GM21390 (cell line): ENCODE measurements around the gene OSBPL5.

Experiments
- ATAC-seq: cut with Tn5 transposase; IDR thresholded peaks from one replicate; pipeline ENCODE4 v1.9.1; 2021; ENCODE audit not compliant: unreplicated experiment

The OSBPL5 gene

DNA sequence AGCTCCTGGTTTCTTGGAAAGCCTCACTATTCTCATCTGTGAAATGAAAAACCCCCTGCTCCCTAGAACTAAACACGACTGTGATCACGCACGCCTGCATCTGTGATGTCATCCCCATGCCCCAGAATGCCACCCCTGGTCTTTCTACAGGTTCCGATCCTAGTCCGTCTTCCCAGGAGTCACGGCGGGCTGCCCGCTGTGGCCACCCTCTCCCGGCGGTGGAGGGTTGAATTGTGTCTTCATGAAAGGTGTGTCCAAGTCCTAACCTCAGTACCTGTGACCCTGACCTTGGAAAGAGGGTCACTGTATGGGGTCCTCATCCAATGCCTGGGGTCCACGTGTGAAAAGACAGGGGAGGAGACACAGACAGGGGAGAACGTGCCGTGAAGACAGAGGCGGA, 14.4 kb downstream of the OSBPL5 start:
- no peak for ATAC-seq

DNA sequence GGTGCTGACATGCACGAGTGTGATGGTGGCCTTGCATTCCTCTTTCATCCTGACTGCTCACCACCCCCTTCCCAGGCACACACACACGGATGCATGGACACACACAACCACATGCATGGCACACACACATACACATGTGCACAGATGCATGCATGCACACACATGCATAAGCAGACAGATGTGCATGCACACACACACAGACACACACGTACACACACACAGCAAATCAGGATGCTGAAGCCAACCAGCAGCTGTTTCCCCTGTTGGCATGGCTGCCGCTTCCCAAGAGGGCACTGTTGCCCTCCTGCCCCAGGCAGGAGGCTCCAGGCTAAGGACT, 15.3 kb downstream of the OSBPL5 start:
- no peak for ATAC-seq

DNA sequence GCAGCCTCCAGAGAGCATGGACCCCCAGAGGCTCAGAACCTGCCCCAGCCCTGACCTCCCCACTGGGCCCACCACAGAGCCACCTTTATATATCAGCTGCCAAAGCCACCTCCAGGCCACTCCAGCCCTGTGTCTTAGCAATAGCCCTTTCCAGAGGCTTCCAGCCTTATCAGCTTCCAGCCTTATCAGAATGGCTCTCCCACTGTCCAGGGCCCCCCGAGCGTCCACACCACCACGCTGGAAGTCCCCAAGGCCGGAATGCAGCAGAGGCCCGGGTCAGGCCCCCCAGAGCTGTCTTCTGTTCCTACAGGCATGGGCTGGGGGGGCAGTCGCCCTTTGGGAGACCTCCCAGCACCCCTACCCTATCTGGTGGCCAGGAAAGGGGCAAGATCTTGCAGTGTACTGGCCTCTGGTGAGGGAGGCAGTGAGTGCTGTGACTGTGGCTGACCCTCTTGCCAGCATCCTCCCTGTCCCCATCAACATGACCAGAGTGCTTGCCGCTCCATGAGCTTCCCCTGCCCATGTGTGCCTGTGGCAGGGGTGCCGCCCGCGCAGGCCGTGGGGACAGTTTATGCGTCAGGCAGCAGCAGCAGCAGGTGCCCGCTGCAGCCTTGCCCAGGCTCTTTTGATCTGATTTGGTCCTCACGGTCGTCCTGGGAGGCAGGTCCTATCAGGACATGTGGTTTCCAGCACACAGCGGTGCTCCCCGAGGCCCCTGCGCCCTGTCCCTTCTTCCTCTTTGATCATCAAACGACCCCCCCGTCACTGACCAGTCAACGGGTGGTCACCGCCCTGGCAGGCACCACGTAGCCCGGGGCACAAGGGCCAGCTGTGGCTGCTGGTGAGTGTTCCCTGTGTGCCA, 15.9 kb downstream of the OSBPL5 start:
- no peak for ATAC-seq

DNA sequence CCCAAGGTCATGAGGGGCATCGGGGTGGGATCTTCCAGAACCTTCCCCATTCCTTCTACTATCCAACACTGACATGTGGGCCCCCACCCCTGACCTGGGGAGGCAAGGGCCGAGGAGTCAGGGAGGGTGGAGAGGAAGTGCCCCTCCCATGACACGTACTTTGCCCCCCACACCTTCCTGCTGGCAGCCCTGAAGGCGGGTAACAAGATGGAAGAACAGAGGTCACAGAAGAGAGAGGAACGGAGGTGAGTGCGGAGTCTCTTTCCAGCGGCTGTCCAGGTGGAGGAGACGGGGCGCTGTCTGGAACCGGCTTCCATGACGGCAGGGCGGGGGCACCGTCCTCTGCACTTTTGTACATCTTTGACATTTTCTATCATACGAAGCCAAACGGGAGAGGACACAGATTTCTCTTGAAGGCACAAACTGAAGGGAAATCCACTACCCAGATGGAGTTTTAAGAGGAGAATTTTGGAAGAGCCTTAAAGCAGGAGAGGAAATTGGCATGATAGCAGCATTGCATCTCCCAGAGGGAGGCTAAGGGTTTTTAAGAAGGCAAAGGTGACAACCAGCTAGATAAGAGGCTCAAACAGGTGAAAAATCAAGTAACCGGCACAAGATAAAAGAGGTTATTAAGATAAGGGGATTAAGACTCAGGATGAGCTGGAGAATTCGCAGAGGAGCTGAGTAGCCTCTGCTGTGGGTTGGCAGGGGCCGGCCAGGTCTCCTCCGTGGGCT, 16.7 kb downstream of the OSBPL5 start:
- no peak for ATAC-seq

DNA sequence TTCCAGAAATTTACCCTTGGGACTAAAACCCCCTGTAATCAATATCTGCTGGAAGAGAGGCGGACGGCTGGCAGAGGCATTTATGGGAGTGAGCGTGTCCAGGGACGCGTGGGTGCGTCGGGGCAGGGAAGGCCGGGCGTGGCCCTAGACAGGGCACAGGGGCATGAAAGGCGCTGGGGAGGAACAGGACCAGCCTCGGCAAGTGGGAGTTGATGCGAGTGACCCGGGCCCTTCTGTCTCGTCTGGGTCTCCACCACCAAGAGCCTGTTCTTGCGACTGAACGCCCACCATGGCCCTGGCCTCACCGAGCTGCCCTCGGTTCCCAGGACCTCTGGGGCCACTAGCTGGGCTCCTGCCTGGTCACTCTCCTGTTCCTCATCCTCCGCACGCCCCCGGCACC, 17.5 kb downstream of the OSBPL5 start:
- no peak for ATAC-seq

DNA sequence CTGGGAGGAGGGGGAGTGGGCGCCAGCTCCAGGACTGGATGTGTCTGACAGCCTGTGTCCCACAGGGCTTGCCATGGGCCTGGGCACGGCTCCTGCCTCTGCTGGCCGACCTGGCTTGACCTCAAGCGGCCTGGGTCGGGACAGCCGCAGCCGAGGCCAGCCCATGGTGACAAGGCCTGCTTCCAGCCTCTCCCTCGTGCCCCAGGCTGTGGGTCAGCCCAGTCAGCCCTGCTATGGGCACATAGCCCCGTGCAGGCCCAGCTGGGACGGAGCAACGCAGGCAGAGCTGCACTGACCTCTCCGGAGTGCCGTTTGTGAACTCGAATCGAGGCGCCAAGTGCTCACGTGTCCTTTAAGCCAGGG, 17.9 kb downstream of the OSBPL5 start:
- no peak for ATAC-seq

DNA sequence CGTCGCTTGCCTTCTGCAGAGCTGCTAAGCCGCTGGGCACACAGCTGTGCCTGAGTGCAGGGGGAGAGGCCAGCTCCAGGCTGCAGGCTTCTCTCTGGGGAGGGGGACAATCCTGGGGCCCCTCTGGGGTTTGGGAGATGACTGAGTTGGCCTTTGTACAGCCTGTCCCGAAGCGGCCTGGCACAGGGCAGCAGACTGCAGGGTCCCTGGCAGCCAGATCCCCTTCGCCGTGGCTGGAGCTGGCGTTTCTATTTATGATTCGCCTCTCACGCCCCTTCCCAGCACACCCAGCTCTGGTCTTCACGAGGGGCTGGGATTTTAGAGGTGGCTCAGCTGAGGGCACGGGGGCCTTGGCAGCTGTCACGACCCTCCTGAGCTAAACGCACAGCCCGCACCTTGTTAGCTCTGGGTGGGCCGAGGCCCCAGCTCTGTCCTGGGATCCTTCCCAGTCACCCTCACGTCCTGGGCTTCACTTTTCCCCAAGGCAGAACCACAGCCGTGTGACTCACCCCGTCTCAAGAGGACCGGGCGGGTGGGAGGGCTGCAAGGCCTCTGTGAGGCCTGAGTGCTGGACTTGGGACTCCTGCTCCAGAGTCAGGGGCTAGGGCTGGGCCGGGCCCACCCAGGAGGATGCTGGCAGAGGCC, 18.4 kb downstream of the OSBPL5 start:
- no peak for ATAC-seq

DNA sequence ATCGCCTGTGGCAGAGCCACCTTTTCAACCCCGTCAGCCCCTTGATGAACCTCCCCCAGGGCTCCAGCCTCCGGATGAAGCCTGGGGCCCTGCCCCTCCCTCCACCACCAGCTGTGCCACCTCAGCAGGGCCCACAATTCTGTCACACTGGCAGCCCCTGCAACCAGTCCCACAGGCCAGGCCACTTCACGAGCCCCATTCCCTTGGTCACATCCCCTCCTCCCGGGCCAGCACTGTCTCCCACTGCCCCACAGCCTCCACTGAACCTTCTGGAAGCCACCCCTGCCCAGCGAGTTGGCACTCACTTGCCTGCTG, 19.9 kb downstream of the OSBPL5 start:
- no peak for ATAC-seq

DNA sequence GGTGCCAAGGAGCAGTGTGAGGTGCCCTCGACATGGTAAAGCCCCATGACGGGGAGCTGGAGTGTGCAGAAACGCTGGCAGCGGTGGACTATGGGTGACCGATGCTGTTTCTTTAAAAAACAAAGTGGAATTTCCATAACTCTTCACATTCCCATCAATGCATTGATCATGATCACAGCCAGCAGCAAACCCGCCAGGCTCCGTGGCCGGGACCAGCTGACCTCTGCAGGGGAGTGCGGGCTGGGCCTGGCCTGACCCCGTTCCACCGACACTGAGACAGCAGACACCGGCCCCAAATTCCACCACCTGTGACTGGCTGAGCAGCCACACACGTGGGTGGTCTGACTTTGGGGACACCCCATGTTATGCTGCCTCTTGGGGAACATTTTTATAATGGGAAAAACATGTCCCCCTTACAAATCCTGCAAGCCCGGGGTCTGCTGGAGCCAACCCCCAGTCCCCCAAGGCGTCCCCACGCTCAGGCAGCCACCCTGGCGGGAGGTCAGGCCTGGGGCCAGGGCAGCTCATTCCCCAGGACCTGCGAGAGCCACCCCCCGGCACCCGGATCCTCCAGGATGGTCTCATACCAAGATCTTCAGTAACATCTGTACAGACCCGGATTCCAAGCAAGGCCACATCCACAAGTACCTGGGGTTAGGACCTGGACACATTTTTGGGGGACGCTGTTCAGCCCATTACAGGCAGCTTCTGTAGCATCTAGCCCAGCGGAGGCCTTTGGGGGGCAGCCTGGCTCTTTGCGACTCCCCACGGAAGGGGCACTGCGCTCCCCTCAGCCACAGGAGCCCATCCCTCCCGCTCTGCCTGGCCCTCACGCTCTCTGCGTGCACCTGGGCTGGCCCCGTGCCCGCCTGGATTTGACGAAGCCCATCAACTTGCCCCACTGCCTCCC, 20.6 kb downstream of the OSBPL5 start:
- no peak for ATAC-seq

DNA sequence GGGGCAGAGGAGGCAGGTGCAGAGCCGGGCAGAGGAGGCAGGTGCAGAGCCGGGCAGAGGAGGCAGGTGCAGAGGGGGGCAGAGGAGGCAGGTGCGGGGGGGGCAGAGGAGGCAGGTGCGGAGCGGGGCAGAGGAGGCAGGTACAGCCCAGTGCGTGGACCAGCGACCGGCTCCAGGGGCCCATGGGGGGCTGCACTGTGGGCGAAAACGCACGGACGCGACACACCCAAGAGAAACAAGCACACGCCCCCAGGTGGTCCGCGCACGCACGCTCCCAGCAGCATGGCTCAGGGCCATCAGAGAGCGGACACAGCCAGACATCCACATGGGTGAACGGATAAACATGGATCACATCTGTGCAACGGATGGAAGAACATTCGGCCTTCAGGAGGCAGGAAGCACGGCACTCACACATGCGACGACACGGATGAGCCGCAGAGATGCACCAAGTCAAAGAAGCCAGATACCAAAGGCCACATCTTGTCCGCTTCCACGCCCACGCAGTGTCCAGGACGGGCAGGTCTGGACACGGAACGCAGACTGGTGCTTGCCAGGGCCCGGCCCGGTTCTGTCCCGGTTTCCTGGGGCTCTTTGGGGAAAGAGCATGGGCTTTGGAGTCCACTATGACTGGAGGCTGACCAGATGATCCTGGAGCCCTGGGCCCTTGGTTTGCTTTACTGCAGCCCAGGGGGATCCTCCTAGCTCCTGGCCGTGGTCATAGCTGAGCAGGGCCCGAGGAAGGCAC, 21.8 kb downstream of the OSBPL5 start:
- no peak for ATAC-seq

DNA sequence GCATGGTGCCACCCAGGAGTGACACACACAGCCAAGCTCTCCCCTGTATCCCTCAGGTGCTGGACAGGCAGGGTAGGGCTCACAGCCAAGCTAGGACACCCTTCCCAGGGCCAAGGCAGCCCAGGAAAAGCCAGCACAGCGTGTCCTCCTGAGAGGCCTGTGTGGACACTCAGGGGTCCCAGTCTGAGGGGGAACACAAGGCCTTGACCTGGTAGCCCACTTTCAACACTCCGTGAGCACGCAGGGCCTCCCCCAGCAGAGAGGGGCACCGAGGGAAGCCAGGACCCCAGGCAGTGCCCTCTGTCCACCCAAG, 24.9 kb downstream of the OSBPL5 start:
- no peak for ATAC-seq

DNA sequence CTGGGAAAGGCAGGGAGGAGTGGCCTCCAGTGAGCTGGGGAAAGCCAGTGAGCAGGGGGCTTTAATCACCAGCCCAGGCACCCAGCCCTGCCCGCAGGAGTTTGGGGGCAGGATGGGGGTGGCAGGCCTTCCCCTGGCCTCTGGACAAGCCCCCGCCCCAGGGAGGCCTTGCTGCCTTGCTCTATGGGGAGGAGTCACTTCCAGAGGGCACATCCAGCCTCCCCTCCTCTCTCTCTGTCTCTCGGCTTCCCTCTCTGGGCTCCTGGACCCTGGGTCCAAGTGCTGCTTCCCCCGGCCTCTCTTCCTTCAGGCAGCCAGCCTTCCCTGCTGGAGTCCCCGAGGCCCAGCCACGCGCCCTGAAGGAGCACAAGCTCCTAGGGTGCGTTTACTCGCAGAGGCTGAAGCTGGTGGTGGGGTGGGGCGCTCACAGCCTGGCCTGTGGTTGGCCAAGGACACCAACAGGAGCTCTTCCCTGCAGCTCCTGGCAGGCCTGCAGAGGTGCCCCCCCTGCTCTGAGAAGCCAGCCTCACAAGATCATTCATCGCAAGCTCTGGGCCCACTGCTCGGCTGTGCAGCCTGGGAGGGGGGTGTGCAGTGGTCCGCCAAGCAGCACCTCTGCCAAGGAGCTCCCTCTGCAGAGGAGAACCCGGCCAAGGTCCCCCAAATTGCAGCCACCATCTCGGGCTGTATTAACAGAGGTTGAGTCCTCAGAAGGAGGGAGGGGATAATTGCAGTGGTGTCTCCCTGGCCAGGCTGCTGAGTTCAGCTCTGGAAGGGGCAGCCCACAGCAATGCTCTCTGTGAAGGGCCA, 25.4 kb downstream of the OSBPL5 start:
- ATAC-seq: no peak

DNA sequence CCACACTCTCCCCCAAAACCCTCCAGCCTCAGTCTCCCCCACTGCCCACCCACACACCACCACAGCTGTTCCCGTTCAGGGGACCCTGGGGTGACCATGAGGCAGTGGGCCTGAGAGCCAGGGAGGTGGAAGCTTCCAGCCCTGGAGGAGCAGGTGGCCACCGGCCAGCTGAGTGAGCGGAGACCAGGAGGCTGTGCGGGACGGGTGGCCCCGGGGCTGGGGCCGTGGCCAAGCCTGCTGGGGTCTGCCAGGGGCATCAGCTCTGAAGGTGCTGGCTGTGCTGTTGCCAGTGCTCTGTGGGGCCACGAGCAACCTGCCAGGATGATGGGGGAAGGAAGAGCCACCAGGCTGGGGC, 26.0 kb downstream of the OSBPL5 start:
- ATAC-seq: no peak

DNA sequence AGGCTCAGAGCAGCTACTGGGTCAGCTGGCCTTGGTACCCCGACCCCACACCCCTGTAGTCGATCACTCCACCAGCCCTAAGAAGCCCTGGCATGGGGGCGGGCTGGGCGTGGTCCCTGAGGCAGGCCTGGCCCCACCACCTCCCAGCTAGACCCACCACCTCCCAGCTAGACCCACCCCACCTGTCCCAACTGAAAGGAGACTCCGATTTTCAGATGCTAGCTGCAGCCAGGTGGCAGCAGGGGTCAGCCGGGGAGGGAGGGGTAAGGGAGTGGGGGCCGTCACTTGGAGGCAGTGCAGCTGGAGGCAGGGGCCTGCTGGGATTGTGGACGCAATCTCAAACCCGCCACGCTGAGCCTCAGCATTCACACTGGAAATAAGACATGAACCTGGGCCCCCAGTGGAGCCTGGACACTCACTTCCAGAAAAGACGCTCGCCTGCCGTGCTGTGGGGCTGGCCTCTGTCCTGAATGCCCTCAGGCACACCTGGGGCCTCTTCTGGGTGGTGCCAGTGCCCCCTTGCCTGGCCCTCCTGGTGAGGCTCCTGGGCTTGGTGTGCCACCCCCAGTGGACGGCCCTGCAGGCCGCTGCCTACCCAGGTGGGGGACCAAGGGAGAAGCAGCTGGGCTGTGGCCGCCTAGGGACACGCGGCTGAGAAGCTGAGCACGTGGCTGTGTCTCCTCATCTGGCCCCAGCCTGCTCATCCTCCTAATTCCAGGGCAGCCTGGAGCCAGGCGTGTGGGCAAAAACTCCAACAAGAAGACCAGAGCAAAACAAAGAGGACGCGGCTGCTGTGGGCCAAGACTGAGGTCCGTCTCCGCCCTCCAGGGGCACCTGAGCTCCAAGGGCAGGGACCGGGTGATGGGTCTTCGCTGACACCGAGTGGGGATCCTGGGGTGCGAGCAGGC, 26.7 kb downstream of the OSBPL5 start:
- ATAC-seq: no peak

DNA sequence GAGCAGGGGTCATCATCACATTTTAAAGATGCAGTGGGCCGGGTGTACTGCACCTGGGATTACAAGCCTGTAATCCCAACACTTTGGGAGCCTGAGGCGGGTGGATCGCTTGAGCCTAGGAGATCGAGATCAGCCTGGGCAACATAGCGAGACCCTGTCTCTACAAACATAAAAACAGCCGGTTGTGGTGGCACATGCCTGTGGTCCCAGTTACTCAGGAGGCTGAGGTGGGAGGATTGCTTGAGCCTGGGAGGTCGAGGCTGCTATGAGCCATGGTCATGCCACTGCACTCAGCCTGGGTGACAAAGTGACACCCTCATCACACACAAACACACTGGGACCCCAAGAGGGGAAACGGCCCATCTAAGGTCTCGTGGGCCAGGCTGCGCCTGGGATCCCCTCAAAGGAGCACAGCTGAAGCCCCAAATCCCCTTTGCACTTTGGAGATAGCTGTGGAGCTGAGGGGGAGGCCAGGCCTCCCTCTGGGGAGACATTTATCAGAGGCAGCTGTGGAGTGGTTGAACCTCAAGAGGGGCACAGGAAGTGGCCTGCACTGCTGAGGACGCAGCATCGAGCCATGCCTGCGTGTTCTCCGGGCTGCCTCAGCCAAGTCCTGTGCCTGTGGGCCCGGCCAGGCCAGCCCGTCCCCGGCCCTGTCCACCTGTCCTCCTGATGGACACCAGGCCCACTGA, 27.5 kb downstream of the OSBPL5 start:
- ATAC-seq: no peak

DNA sequence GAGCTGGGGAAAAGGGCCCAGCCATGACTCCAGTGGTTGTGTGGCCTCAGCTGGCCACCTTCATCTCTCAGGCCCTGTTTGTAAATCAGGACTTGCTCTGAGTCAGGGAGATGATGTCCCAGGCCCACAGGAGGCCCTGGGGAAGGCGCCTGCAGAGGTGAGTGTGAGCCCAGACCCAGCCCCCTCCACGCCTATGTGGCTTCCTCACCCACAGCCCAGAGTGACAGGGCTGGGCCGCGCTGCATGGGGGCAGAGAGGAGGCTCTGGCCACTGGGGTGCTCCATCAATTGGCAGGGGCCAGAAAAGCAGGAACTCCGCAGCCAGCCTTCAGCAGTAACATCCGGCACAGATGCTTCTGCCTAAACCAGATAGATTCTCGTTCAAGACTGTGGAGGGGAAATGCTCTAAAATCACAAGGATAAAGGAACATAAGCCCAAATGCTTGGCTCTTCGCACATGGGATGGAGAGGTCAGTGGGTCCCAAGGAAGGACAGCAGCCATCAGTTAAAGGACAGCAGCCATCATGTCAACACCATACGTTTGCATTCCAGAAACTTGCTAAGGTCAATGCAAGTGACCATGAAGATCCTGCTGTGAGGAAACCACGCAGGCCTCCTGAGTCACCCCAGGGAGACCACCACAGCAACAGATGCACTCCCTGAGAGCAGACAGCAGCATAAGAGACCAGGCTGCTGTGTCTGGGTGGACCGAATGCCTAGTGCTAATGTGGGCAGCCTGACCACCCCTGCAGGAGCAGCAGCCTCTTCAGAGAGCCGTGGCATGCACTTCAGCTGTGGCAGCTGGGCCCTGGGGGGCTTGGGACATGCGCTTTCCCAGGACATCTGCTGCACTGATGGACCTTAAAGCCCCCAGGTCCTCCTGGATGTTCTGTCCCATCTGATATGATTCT, 28.3 kb downstream of the OSBPL5 start:
- no peak for ATAC-seq
